GM12891 (cell line): ENCODE results near the gene ST3GAL3.
A peak's percentile ranks its signal among the peaks of the same experiment; 100 is the strongest.

Experiments
- DNase-seq: peaks from one replicate; pipeline ENCODE4 v3.0.0; 2011; ENCODE audit warnings: low spot score; ENCODE audit not compliant: insufficient read length
- FAIRE-seq: peaks from 2 replicates; lab custom pipeline; 2011; peaks lifted over from hg19 to GRCh38; lab: Jason Lieb, UNC
- PAX5 ChIP-seq: IDR thresholded peaks from 2 replicates; pipeline ENCODE4 v1.6.1; 2011; ENCODE audit warnings: low read length, moderate library complexity, mild to moderate bottlenecking; ENCODE audit not compliant: insufficient read depth, severe bottlenecking
- POLR2A ChIP-seq: IDR thresholded peaks from 2 replicates; pipeline ENCODE4 v1.6.1; 2011; ENCODE audit warnings: low read depth, low read length, control low read depth
- POLR2AphosphoS5 ChIP-seq: IDR thresholded peaks from 2 replicates; pipeline ENCODE4 v1.6.1; 2011; ENCODE audit warnings: low read depth, low read length, control low read depth
- POU2F2 ChIP-seq: IDR thresholded peaks from 2 replicates; pipeline ENCODE4 v1.6.1; 2011; ENCODE audit warnings: low read depth, mild to moderate bottlenecking, control low read depth, low read length, moderate library complexity
- SPI1 ChIP-seq: IDR thresholded peaks from 2 replicates; pipeline ENCODE4 v1.6.1; 2011; ENCODE audit warnings: low read depth, low read length, control low read depth
- TAF1 ChIP-seq: IDR thresholded peaks from 2 replicates; pipeline ENCODE4 v1.6.1; 2011; ENCODE audit warnings: low read depth, low read length, control low read depth

ST3GAL3 gene

GRCh38 chr1:43914576-43915525 is 207.5 kb downstream of the ST3GAL3 start:
- TF ChIP-seq TAF1: no peak
- no peak for TF ChIP-seq SPI1
- TF ChIP-seq POLR2A: no peak
- TF ChIP-seq PAX5: no peak
- TF ChIP-seq POLR2AphosphoS5: no peak
- TF ChIP-seq POU2F2: no peak
- no peak for FAIRE-seq
- DNase-seq: no peak

GRCh38 chr1:43919906-43920305 is 212.6 kb downstream of the ST3GAL3 start:
- TF ChIP-seq POU2F2 (no peak), SPI1 (no peak), POLR2A (no peak), PAX5 (no peak), TAF1 (no peak), POLR2AphosphoS5 (no peak)
- DNase-seq (no peak), FAIRE-seq (no peak)

GRCh38 chr1:43921022-43921421 is 213.7 kb downstream of the ST3GAL3 start:
- no peak for FAIRE-seq
- TF ChIP-seq POU2F2: no peak
- no peak for TF ChIP-seq TAF1
- no peak for TF ChIP-seq POLR2AphosphoS5
- no peak for TF ChIP-seq PAX5
- TF ChIP-seq SPI1: no peak
- no peak for TF ChIP-seq POLR2A
- no peak for DNase-seq

- FAIRE-seq (no peak), DNase-seq (no peak)
- TF ChIP-seq PAX5: no peak
- no peak for TF ChIP-seq SPI1
- no peak for TF ChIP-seq POU2F2
Measured at GRCh38 chr1:43924516-43924915, 217.2 kb downstream of the ST3GAL3 start.

DNA sequence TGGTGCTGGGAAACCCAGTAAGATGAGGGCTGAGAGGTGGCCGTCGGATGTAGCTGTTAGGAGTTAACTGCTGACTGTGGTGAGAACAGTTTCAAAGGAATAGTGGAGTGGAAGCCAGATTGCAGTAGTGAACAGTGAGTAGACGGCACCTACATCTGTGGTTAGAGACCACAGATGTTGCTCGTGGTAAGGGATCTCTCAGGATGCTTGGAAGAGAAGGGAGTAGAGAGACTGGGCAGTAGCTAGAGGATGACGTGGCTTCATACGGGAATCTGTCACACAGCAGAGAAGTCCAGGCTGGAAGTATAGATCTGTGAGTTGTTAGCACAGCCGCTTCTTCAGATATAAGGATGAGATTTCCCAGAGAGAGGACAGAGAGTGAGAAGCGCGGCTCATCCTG is 218.5 kb downstream of the ST3GAL3 start:
- no peak for TF ChIP-seq SPI1
- no peak for TF ChIP-seq PAX5
- TF ChIP-seq POLR2AphosphoS5: no peak
- no peak for TF ChIP-seq POU2F2
- no peak for TF ChIP-seq TAF1
- TF ChIP-seq POLR2A: no peak
- FAIRE-seq (no peak), DNase-seq (no peak)

GRCh38 chr1:43930168-43930948 is 223.0 kb downstream of the ST3GAL3 start:
- DNase-seq: no peak
- TF ChIP-seq POLR2A: no peak
- no peak for TF ChIP-seq PAX5
- no peak for TF ChIP-seq POU2F2
- no peak for TF ChIP-seq SPI1
- no peak for TF ChIP-seq TAF1
- no peak for TF ChIP-seq POLR2AphosphoS5
- FAIRE-seq: no peak

DNA sequence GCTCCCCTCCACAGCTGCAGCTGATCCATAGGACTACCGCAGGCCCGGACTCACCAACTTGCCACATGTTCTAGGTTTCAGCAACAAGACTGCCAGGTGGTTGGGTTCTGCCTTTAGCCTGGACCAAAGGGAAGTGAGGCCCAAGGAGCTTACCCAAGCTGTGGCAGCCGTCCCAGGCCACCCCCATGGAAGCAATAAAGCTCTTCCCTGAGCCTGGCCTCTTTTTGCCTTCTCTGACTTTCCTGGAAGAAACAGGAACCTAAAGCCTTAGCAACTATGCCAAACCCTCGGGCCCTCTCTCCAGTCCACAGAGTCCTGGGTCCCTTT is 223.6 kb downstream of the ST3GAL3 start:
- TF ChIP-seq SPI1 (no peak), PAX5 (no peak), TAF1 (no peak), POU2F2 (no peak), POLR2AphosphoS5 (no peak), POLR2A (no peak)
- FAIRE-seq: no peak
- DNase-seq: no peak

GRCh38 chr1:43931711-43932660 is 224.7 kb downstream of the ST3GAL3 start:
- no peak for TF ChIP-seq SPI1
- TF ChIP-seq POLR2AphosphoS5: 0 out of 2 replicates have a peak, but pooled peaks have one; percentile 23
- FAIRE-seq (no peak), DNase-seq (no peak)

DNA sequence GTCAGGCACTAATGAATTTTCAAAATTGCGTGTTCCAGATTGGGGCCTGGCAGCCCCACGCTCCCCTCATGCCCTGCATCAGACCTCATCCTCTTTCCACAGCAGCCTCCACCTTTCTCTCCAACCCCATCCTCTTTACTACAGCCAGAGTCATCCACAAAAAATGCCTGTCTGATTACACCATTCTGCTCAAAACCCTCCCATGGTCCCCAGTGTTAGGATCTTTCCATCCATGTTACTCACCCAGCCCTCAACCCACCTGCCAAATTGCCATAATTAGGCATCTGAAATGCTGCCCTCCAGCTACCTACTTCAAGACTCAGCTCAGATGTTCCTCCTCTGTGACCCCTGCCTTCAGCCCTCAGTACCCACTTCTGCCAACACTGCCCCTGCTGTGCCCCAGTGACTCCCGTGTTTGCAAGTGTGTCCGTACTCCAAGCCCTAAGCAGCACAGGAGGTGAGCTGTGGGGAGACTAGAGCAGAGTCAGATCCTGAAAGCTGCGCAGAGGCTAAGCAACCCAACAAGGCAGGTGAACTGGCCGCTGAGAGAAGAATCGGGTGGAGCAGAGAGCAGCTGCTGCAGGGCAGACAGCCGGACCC is 225.6 kb downstream of the ST3GAL3 start:
- TF ChIP-seq POLR2A (no peak), PAX5 (no peak), SPI1 (no peak), TAF1 (no peak), POU2F2 (no peak), POLR2AphosphoS5 (no peak)
- no peak for DNase-seq
- peak; percentile 78 for FAIRE-seq
